NCI-H2029 (cell line): ENCODE data around the gene MIA2.
A peak's percentile ranks its signal among the peaks of the same experiment; 100 is the strongest.
"Not testable (repeated sequence)": the region's sequence is repeated elsewhere in the genome, so short reads cannot be mapped to it uniquely, and the experiment has no call there.

Experiments used
- DNase-seq: peaks from one replicate; lab custom pipeline; 2025; lab: John Stamatoyannopoulos, UW

MIA2 gene

GRCh38 chr14:39339003-39339402 is 105.3 kb downstream of the MIA2 start:
- peak; percentile 48 for DNase-seq

GRCh38 chr14:39341126-39341525 is 107.4 kb downstream of the MIA2 start:
- not testable (repeated sequence) for DNase-seq

- no peak for DNase-seq
Observed at GRCh38 chr14:39342768-39343167, 109.1 kb downstream of the MIA2 start.

- no peak for DNase-seq
Observed at GRCh38 chr14:39343614-39344013, 109.9 kb downstream of the MIA2 start.

GRCh38 chr14:39350866-39351265 is 117.2 kb downstream of the MIA2 start:
- no peak for DNase-seq

GRCh38 chr14:39351708-39352107 is 118.0 kb downstream of the MIA2 start:
- no peak for DNase-seq

- DNase-seq = not testable (repeated sequence)
Observed at GRCh38 chr14:39359069-39359468, 125.4 kb downstream of the MIA2 start.

- DNase-seq = no peak
Observed at GRCh38 chr14:39360316-39360715, 126.6 kb downstream of the MIA2 start.

GRCh38 chr14:39361556-39361955 is 127.8 kb downstream of the MIA2 start:
- DNase-seq = not testable (repeated sequence)

- no peak for DNase-seq
Observed at GRCh38 chr14:39364509-39364908, 130.8 kb downstream of the MIA2 start.

GRCh38 chr14:39365354-39365753 is 131.6 kb downstream of the MIA2 start:
- DNase-seq = no peak

- no peak for DNase-seq
Observed at GRCh38 chr14:39366460-39367386, 133.0 kb downstream of the MIA2 start.

GRCh38 chr14:39367387-39367751 is 133.7 kb downstream of the MIA2 start:
- no peak for DNase-seq

- peak; percentile 10 for DNase-seq
Observed at GRCh38 chr14:39368261-39368959, 134.7 kb downstream of the MIA2 start.

GRCh38 chr14:39369029-39369428 is 135.3 kb downstream of the MIA2 start:
- no peak for DNase-seq

GRCh38 chr14:39370415-39370814 is 136.7 kb downstream of the MIA2 start:
- no peak for DNase-seq

- no peak for DNase-seq
Observed at GRCh38 chr14:39372656-39373055, 138.9 kb downstream of the MIA2 start.

- no peak for DNase-seq
Observed at GRCh38 chr14:39374851-39375250, 141.1 kb downstream of the MIA2 start.

GRCh38 chr14:39376667-39377403 is 143.1 kb downstream of the MIA2 start:
- no peak for DNase-seq

- no peak for DNase-seq
Observed at GRCh38 chr14:39381366-39381765, 147.7 kb downstream of the MIA2 start.

GRCh38 chr14:39382463-39382862 is 148.7 kb downstream of the MIA2 start:
- DNase-seq = no peak

- no peak for DNase-seq
Observed at GRCh38 chr14:39383026-39383660, 149.4 kb downstream of the MIA2 start.
